Mesenchymal stem cell (in vitro differentiated cells and primary cell): ENCODE data around the gene PAQR4.
A peak's percentile ranks its signal among the peaks of the same experiment; 100 is the strongest.
"Not testable (repeated sequence)": the region's sequence is repeated elsewhere in the genome, so short reads cannot be mapped to it uniquely, and the experiment has no call there.

Source experiments
- DNase-seq: peaks from one replicate; pipeline ENCODE4 v3.0.0-alpha.2; 2013
- H2AFZ ChIP-seq: one replicate; pipeline ENCODE4 v1.6.1; 2013; ENCODE audit warnings: low read depth, mild to moderate bottlenecking, control low read depth, inconsistent platforms, low read length, moderate library complexity
- H2AK5ac ChIP-seq: 2 replicates; pipeline ENCODE4 v1.6.1; 2013; ENCODE audit warnings: low read length, moderate library complexity, mild to moderate bottlenecking, inconsistent platforms; ENCODE audit not compliant: severe bottlenecking
- H2BK120ac ChIP-seq: one replicate; pipeline ENCODE4 v1.6.1; 2013; ENCODE audit warnings: low read depth, mild to moderate bottlenecking, inconsistent platforms, low read length, moderate library complexity
- H2BK12ac ChIP-seq, 2 experiments: one replicate each; pipeline ENCODE4 v1.6.1; 2013; ENCODE audit warnings: inconsistent platforms in 2 of 2, low read length in 2 of 2, mild to moderate bottlenecking in 2 of 2, moderate library complexity in 2 of 2, control low read depth in 1 of 2
- H2BK15ac ChIP-seq: one replicate; pipeline ENCODE4 v1.6.1; 2013; ENCODE audit warnings: mild to moderate bottlenecking, low read depth, inconsistent platforms; ENCODE audit not compliant: poor library complexity, severe bottlenecking
- H2BK5ac ChIP-seq: 2 replicates; pipeline ENCODE4 v1.6.1; 2013; ENCODE audit warnings: low read depth, mild to moderate bottlenecking, low read length, control low read depth, inconsistent platforms; ENCODE audit not compliant: poor library complexity, severe bottlenecking
- H3K14ac ChIP-seq, 2 experiments: one replicate each; pipeline ENCODE4 v1.6.1; 2013; ENCODE audit warnings: inconsistent platforms in 2 of 2, low read length in 2 of 2, control low read depth in 1 of 2, mild to moderate bottlenecking in 1 of 2, moderate library complexity in 1 of 2
- H3K18ac ChIP-seq, 2 experiments: one replicate each; pipeline ENCODE4 v1.6.1; 2013; ENCODE audit warnings: inconsistent platforms in 2 of 2, low read length in 2 of 2, control low read depth in 1 of 2, low read depth in 1 of 2, mild to moderate bottlenecking in 1 of 2
- H3K23ac ChIP-seq, 2 experiments: one replicate each; pipeline ENCODE4 v1.6.1; 2013; ENCODE audit warnings: inconsistent platforms in 2 of 2, low read length in 2 of 2, mild to moderate bottlenecking in 2 of 2, moderate library complexity in 2 of 2, control low read depth in 1 of 2
- H3K27ac ChIP-seq: 2 replicates; pipeline ENCODE4 v1.5.1; 2013; ENCODE audit warnings: mild to moderate bottlenecking, moderate library complexity, low read length, control low read depth, inconsistent platforms; ENCODE audit not compliant: poor library complexity, severe bottlenecking
- H3K27me3 ChIP-seq, 2 experiments: 2 replicates each; pipeline versions ENCODE4 v1.6.1 to v1.7.0; 2013; ENCODE audit warnings: low read length in 2 of 2, mild to moderate bottlenecking in 2 of 2, moderate library complexity in 2 of 2, control low read depth in 1 of 2, inconsistent platforms in 1 of 2; ENCODE audit not compliant: control insufficient read depth in 1 of 2, insufficient read depth in 1 of 2
- H3K36me3 ChIP-seq, 2 experiments: 2 replicates each; pipeline versions ENCODE4 v1.6.1 to v1.7.0; 2013; ENCODE audit warnings: low read length in 2 of 2, control low read depth in 1 of 2, inconsistent platforms in 1 of 2, low read depth in 1 of 2, mild to moderate bottlenecking in 1 of 2; ENCODE audit not compliant: insufficient read depth in 2 of 2, control insufficient read depth in 1 of 2
- H3K4ac ChIP-seq, 2 experiments: one replicate each; pipeline ENCODE4 v1.6.1; 2013; ENCODE audit warnings: inconsistent platforms in 2 of 2, low read length in 2 of 2, mild to moderate bottlenecking in 2 of 2, moderate library complexity in 2 of 2, control low read depth in 1 of 2, low read depth in 1 of 2
- H3K4me1 ChIP-seq: 2 replicates; pipeline ENCODE4 v1.6.1; 2013; ENCODE audit warnings: low read depth, low read length, control low read depth; ENCODE audit not compliant: control insufficient read depth, insufficient read depth
- H3K4me2 ChIP-seq: 2 replicates; pipeline ENCODE4 v1.6.1; 2013; ENCODE audit warnings: low read length, mild to moderate bottlenecking, inconsistent platforms; ENCODE audit not compliant: poor library complexity, severe bottlenecking
- H3K4me3 ChIP-seq, 2 experiments: 2 replicates each; pipeline versions ENCODE4 v1.5.1 to v1.7.0; 2013; ENCODE audit warnings: low read length in 2 of 2, mild to moderate bottlenecking in 2 of 2, control low read depth in 1 of 2, low read depth in 1 of 2; ENCODE audit not compliant: insufficient read depth in 1 of 2
- H3K79me1 ChIP-seq: replicated peaks from 2 replicates; pipeline ENCODE4 v1.6.1; 2013; ENCODE audit warnings: mild to moderate bottlenecking, control low read depth, low read length, inconsistent platforms; ENCODE audit not compliant: poor library complexity, severe bottlenecking
- H3K9ac ChIP-seq: 2 replicates; pipeline ENCODE4 v1.7.0; 2013; ENCODE audit warnings: mild to moderate bottlenecking, low read length, moderate library complexity
- H3K9me3 ChIP-seq: 2 replicates; pipeline ENCODE4 v1.7.0; 2013; ENCODE audit warnings: mild to moderate bottlenecking, low read length; ENCODE audit not compliant: control insufficient read depth
- H4K8ac ChIP-seq: one replicate; pipeline ENCODE4 v1.6.1; 2013; ENCODE audit warnings: inconsistent platforms, mild to moderate bottlenecking, low read length, moderate library complexity
- H4K91ac ChIP-seq: one replicate; pipeline ENCODE4 v1.6.1; 2013; ENCODE audit warnings: mild to moderate bottlenecking, low read length, inconsistent platforms
- WGBS: methylation state at CpG from one replicate; pipeline ENCODE4 v1.1.7; 2013; ENCODE audit warnings: mixed read lengths; 5-methylcytosine and 5-hydroxymethylcytosine counted together

Gene PAQR4

GRCh38 chr16:2942045-2942444 lies 27.1 kb upstream of the PAQR4 start:
- Histone ChIP-seq H4K8ac (no peak overlapping the region), H2BK5ac (no peak overlapping the region), H4K91ac (no peak overlapping the region), H2AFZ (no peak overlapping the region), H3K23ac (no peak overlapping the region), H3K27me3 (no peaks in the 10 kb centered on the region), H3K4me2 (no peak overlapping the region), H3K18ac (no peak overlapping the region), H3K27ac (no peak overlapping the region), H3K9ac (no peak overlapping the region), H2BK15ac (no peak overlapping the region), H3K9me3 (no peaks in the 10 kb centered on the region), H3K36me3 (peaks cover 60 to 80% of the 10 kb centered on the region in 2 experiments), H2BK120ac (no peak overlapping the region), H2BK12ac (no peak overlapping the region), H2AK5ac (no peak overlapping the region), H3K4me1 (peaks cover 3% of the 10 kb centered on the region), H3K14ac (no peak overlapping the region), H3K79me1 (peaks cover 6% of the 10 kb centered on the region), H3K4me3 (no peak overlapping the region), H3K4ac (no peak overlapping the region)
- 99% methylated on average over 4 of the region's 4 CpGs for WGBS
- DNase-seq: no peak

GRCh38 chr16:2943716-2944115 lies 25.4 kb upstream of the PAQR4 start:
- not testable (repeated sequence) for H3K9me3 ChIP-seq, DNase-seq, H3K79me1 ChIP-seq, H3K14ac ChIP-seq, H3K18ac ChIP-seq, H3K27me3 ChIP-seq, H2BK120ac ChIP-seq, H3K23ac ChIP-seq, H3K9ac ChIP-seq, H3K27ac ChIP-seq, H3K4ac ChIP-seq, H3K4me3 ChIP-seq, H2BK15ac ChIP-seq, H4K8ac ChIP-seq, H4K91ac ChIP-seq, H2AK5ac ChIP-seq, H3K4me2 ChIP-seq, H2AFZ ChIP-seq, H2BK5ac ChIP-seq, H3K4me1 ChIP-seq, H2BK12ac ChIP-seq
- peaks cover 48 to 73% of the 10 kb centered on the region in 2 experiments for H3K36me3 ChIP-seq
- 96% methylated on average over 10 of the region's 12 CpGs for WGBS

- no peak overlapping the region for H2BK15ac ChIP-seq
- DNase-seq: no peak
- no peak overlapping the region for H3K27ac ChIP-seq
- peaks cover 3% of the 10 kb centered on the region for H3K79me1 ChIP-seq
- no peak overlapping the region for H2AK5ac ChIP-seq
- H2BK5ac ChIP-seq: no peak overlapping the region
- H2BK12ac ChIP-seq: no peak overlapping the region
- over 99% methylated on average over 4 of the region's 4 CpGs for WGBS
- H4K91ac ChIP-seq: no peak overlapping the region
- no peak overlapping the region for H4K8ac ChIP-seq
- H3K18ac ChIP-seq: no peak overlapping the region
- no peak overlapping the region for H3K4ac ChIP-seq
- no peak overlapping the region for H3K23ac ChIP-seq
- no peaks in the 10 kb centered on the region for H3K9me3 ChIP-seq
- H3K36me3 ChIP-seq: peaks cover 48 to 57% of the 10 kb centered on the region in 2 experiments
- H3K4me3 ChIP-seq: no peak overlapping the region
- no peak overlapping the region for H2BK120ac ChIP-seq
- peaks cover 3% of the 10 kb centered on the region for H3K4me1 ChIP-seq
- no peak overlapping the region for H3K4me2 ChIP-seq
- no peak overlapping the region for H3K14ac ChIP-seq
- H3K27me3 ChIP-seq: no peaks in the 10 kb centered on the region
- H2AFZ ChIP-seq: no peak overlapping the region
- H3K9ac ChIP-seq: no peak overlapping the region
Measured at GRCh38 chr16:2946649-2947048, 22.5 kb upstream of the PAQR4 start.

GRCh38 chr16:2948807-2949704 lies 20.1 kb upstream of the PAQR4 start:
- no peak overlapping the region for H3K4me3 ChIP-seq
- H2AFZ ChIP-seq: no peak overlapping the region
- no peaks in the 10 kb centered on the region for H3K9me3 ChIP-seq
- H3K9ac ChIP-seq: no peak overlapping the region
- no peak overlapping the region for H3K27ac ChIP-seq
- 95% methylated on average over 35 of the region's 36 CpGs for WGBS
- H3K36me3 ChIP-seq: peaks cover 31 to 34% of the 10 kb centered on the region in 2 experiments
- H2BK12ac ChIP-seq: no peak overlapping the region
- no peak overlapping the region for H3K14ac ChIP-seq
- no peak overlapping the region for H4K91ac ChIP-seq
- no peak for DNase-seq
- no peak overlapping the region for H2AK5ac ChIP-seq
- H3K4ac ChIP-seq: no peak overlapping the region
- no peak overlapping the region for H4K8ac ChIP-seq
- peaks cover 2% of the 10 kb centered on the region for H3K4me1 ChIP-seq
- H3K27me3 ChIP-seq: peaks cover 0 to 15% of the 10 kb centered on the region in 2 experiments
- H3K4me2 ChIP-seq: no peak overlapping the region
- no peak overlapping the region for H2BK5ac ChIP-seq
- H3K79me1 ChIP-seq: peaks cover 2% of the 10 kb centered on the region
- no peak overlapping the region for H2BK15ac ChIP-seq
- peak overlapping the region in 1 of 2 experiments; percentile 48 for H3K23ac ChIP-seq
- no peak overlapping the region for H2BK120ac ChIP-seq
- H3K18ac ChIP-seq: no peak overlapping the region
